Esophagus squamous epithelium (tissue), 5 donors: ENCODE results near the gene BIRC7. TPM values are rescaled to one million over a fixed set of nuclear protein-coding genes. Genes with fewer than 3 reads are reported as not detected.

ENCODE experiments used
- DNase-seq: peaks from one replicate; lab custom pipeline; 2025; lab: John Stamatoyannopoulos, UW
- H3K27ac ChIP-seq, 4 donors: fragments of 200-600 bp; sonication (generic); one replicate each; pipeline ENCODE4 v1.5.1; 2016 to 2019; ENCODE audit warnings: mild to moderate bottlenecking in 1 of 4
- H3K27me3 ChIP-seq, 4 donors: fragments of 200-600 bp; sonication (generic); 1 replicate in 3 of 4; 2 replicates in 1 of 4; pipeline versions ENCODE4 v1.5.1 to v1.6.0; 2017 to 2021; ENCODE audit warnings: antibody characterized with exemption in 1 of 4
- H3K36me3 ChIP-seq, 3 donors: fragments of 200-600 bp; sonication (generic); one replicate each; pipeline ENCODE4 v1.5.1; 2016 to 2019
- H3K4me1 ChIP-seq, 3 donors: fragments of 200-600 bp; sonication (generic); one replicate each; pipeline ENCODE4 v1.5.1; 2017 to 2019
- H3K4me3 ChIP-seq, 4 donors: fragments of 200-600 bp; sonication (generic); 1 replicate in 3 of 4; 2 replicates in 1 of 4; pipeline ENCODE4 v1.5.1; 2016 to 2019; ENCODE audit warnings: mild to moderate bottlenecking in 2 of 4, moderate library complexity in 1 of 4
- H3K9me3 ChIP-seq, 3 donors: fragments of 200-600 bp; sonication (generic); one replicate each; pipeline ENCODE4 v1.5.1; 2016 to 2019
- CTCF ChIP-seq, 6 experiments: fragments of 450-650 bp in 4 of 6; fragments of 200-600 bp in 2 of 6; sonication (generic) in 2 of 6; IDR thresholded peaks; one replicate each; pipeline ENCODE4 v1.5.1; 2016 to 2019; ENCODE audit warnings: antibody characterized with exemption in 6 of 6, mild to moderate bottlenecking in 4 of 6, moderate library complexity in 4 of 6
- POLR2A ChIP-seq, 4 donors: fragments of 450-650 bp; IDR thresholded peaks; one replicate each; pipeline ENCODE4 v1.6.1; 2017; ENCODE audit warnings: antibody characterized with exemption in 4 of 4, mild to moderate bottlenecking in 4 of 4, moderate library complexity in 3 of 4
- WGBS, 2 donors: methylation state at CpG; one replicate each; pipeline ENCODE4 v1.1.5; 2018; 5-methylcytosine and 5-hydroxymethylcytosine counted together
- intact Hi-C: fragments of 100-400 bp; cut with DNase I; formaldehyde crosslinking; loops from one replicate; pipeline ENCODE4 v1.15.0; 2022
- small RNA-seq, 4 donors: library from RNA; depleted of rRNA; stranded (forward); fragments of <200 nt; gene quantifications; one replicate each; pipeline ENCODE3, GENCODE V24; 2016
- total RNA-seq, 4 donors: library from RNA; depleted of rRNA; stranded (reverse); fragments of >200 nt; gene quantifications; one replicate each; pipeline ENCODE4 v1.1.0, GENCODE V29; 2016
- donor health status: DM: yes; HTN: yes; CAD: no.

BIRC7 gene
- total RNA-seq, 4 donors from 2014 or later, result 0.57 TPM; not detected in 3

- peaks cover 0 to 17% (median 0%) of the 10 kb centered on the region in 4 donors for H3K27me3 ChIP-seq
- no peak overlapping the region for H3K27ac ChIP-seq
- H3K9me3 ChIP-seq, result no peaks in the 10 kb centered on the region
- peaks cover 23 to 65% (median 34%) of the 10 kb centered on the region in 3 donors for H3K36me3 ChIP-seq
- WGBS, 2 donors, result 90% methylated on average over 29 to 39 of the region's 55 CpGs
- no peak for TF ChIP-seq CTCF (IDR thresholded peaks at IDR 0.05)
- TF ChIP-seq POLR2A (IDR thresholded peaks at IDR 0.05), result no peak
- DNase-seq, result no peak
- H3K4me3 ChIP-seq, result no peak overlapping the region
- H3K4me1 ChIP-seq, result peaks cover 0 to 9% (median 0%) of the 10 kb centered on the region in 3 donors
- intact Hi-C loops, result no loop called here
Observed at GRCh38 chr20:63287697-63288580, 52.2 kb downstream of the BIRC7 start.

- intact Hi-C loops, result no loop called here
- no peak overlapping the region for H3K4me3 ChIP-seq
- 67 to 90% methylated on average over 2 to 13 of the region's 28 CpGs for WGBS, 2 donors
- H3K36me3 ChIP-seq, result peaks cover 18 to 57% (median 27%) of the 10 kb centered on the region in 3 donors
- TF ChIP-seq CTCF (IDR thresholded peaks at IDR 0.05) (no peak), POLR2A (IDR thresholded peaks at IDR 0.05) (no peak)
- DNase-seq, result no peak
- H3K9me3 ChIP-seq, result no peaks in the 10 kb centered on the region
- H3K4me1 ChIP-seq, result peaks cover 0 to 9% (median 0%) of the 10 kb centered on the region in 3 donors
- no peak overlapping the region for H3K27ac ChIP-seq
- H3K27me3 ChIP-seq, result peaks cover 0 to 25% (median 0%) of the 10 kb centered on the region in 4 donors
Observed at GRCh38 chr20:63288581-63289251, 53.0 kb downstream of the BIRC7 start.

- no peak for DNase-seq
- 75 to 89% methylated on average over 7 to 10 of the region's 25 CpGs for WGBS, 2 donors
Observed at GRCh38 chr20:63289311-63290135, 53.8 kb downstream of the BIRC7 start.

More at GRCh38 chr20:63289311-63290135, 53.8 kb downstream of the BIRC7 start:
- Histone ChIP-seq H3K9me3 (no peaks in the 10 kb centered on the region), H3K4me1 (peaks cover 0 to 9% (median 0%) of the 10 kb centered on the region in 3 donors), H3K27ac (no peak overlapping the region), H3K27me3 (peaks cover 0 to 33% (median 0%) of the 10 kb centered on the region in 4 donors), H3K4me3 (no peak overlapping the region), H3K36me3 (peaks cover 9 to 49% (median 27%) of the 10 kb centered on the region in 3 donors)
- intact Hi-C loops, result no loop called here
- TF ChIP-seq CTCF (IDR thresholded peaks at IDR 0.05), result no peak
- no peak for TF ChIP-seq POLR2A (IDR thresholded peaks at IDR 0.05)

Small RNAs within 50 kb of the gene (small RNA-seq; reads per million reads assigned to genes)
- gene MIR3196 (0 reads per million in 4 donors), gene MIR4326 (0.07 to 1.3 (median 0.27) reads per million in 4 donors)

Other genes with a start within 250 kb of the BIRC7 start
- gene BHLHE23, start 228.9 kb upstream of the BIRC7 start, total RNA-seq, result not detected
- gene YTHDF1, start 19.8 kb upstream of the BIRC7 start, total RNA-seq, result 10 to 100 TPM; 19.9 to 29.2 (median 22.9) TPM
- gene NKAIN4, start 18.6 kb downstream of the BIRC7 start, total RNA-seq, result not detected
- gene ARFGAP1, start 36.9 kb downstream of the BIRC7 start, total RNA-seq, result 10 to 100 TPM; 18.4 to 37.4 (median 30.7) TPM
- gene COL20A1, start 57.3 kb downstream of the BIRC7 start, total RNA-seq, result not detected
- gene CHRNA4, start 125.4 kb downstream of the BIRC7 start, total RNA-seq, result not detected
- gene KCNQ2, start 236.8 kb downstream of the BIRC7 start, total RNA-seq, result not detected